Parathyroid adenoma (tissue), 2 donors: ENCODE data around the gene RNU1-4.
"Not testable (repeated sequence)": the region's sequence is repeated elsewhere in the genome, so short reads cannot be mapped to it uniquely, and the experiment has no call there.

Experiments used
- H2AFZ ChIP-seq: fragments of 300-600 bp; sonication (generic); one replicate; pipeline ENCODE4 v1.7.0; 2017; ENCODE audit warnings: antibody characterized with exemption, mild to moderate bottlenecking
- H3K27ac ChIP-seq: fragments of 300-600 bp; sonication (generic); one replicate; pipeline ENCODE4 v1.7.0; 2017
- H3K27me3 ChIP-seq: fragments of 300-600 bp; sonication (generic); one replicate; pipeline ENCODE4 v1.7.0; 2017; ENCODE audit warnings: low read length; ENCODE audit not compliant: control insufficient read depth, insufficient read depth
- H3K36me3 ChIP-seq: fragments of 300-600 bp; sonication (generic); one replicate; pipeline ENCODE4 v1.7.0; 2017; ENCODE audit warnings: low read length; ENCODE audit not compliant: control insufficient read depth, insufficient read depth
- H3K4me1 ChIP-seq: fragments of 300-600 bp; sonication (generic); one replicate; pipeline ENCODE4 v1.7.0; 2017; ENCODE audit warnings: control low read depth
- H3K4me2 ChIP-seq: fragments of 300-600 bp; sonication (generic); one replicate; pipeline ENCODE4 v1.7.0; 2017; ENCODE audit warnings: low read length
- H3K4me3 ChIP-seq: fragments of 300-600 bp; sonication (generic); one replicate; pipeline ENCODE4 v1.7.0; 2017; ENCODE audit warnings: low read depth, low read length
- H3K79me2 ChIP-seq: fragments of 300-600 bp; sonication (generic); one replicate; pipeline ENCODE4 v1.7.0; 2017; ENCODE audit warnings: control low read depth
- H3K9ac ChIP-seq: fragments of 300-600 bp; sonication (generic); one replicate; pipeline ENCODE4 v1.7.0; 2017; ENCODE audit warnings: mild to moderate bottlenecking
- H3K9me3 ChIP-seq: fragments of 300-600 bp; sonication (generic); one replicate; pipeline ENCODE4 v1.7.0; 2017; ENCODE audit warnings: low read length; ENCODE audit not compliant: control insufficient read depth
- donor health status: primary hyperparathyroidism.

The RNU1-4 gene

GRCh38 chr1:16779525-16779924, 39.2 kb downstream of the RNU1-4 start:
- not testable (repeated sequence) for H3K4me2 ChIP-seq, H3K9me3 ChIP-seq, H3K27me3 ChIP-seq, H2AFZ ChIP-seq, H3K36me3 ChIP-seq, H3K4me3 ChIP-seq, H3K4me1 ChIP-seq, H3K9ac ChIP-seq, H3K27ac ChIP-seq, H3K79me2 ChIP-seq

DNA sequence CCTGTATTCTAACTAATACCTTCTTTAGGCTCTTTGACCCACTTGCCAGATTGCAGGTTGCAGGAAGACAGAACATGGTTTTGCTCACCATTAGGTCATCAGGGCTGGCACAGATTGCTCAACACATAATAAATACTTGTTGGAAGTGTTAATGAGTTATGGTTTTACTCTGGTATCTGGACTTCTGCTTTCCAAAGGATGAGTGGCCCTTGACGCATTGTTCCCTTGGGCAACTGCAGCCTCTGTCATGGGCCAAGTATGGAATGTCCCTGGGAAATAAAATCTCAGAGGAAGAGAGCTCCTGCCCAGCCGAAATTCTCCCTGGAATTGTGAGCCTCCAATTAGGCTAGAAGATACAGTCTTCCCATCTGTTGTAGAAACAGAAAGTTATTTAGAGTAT, 40.7 kb downstream of the RNU1-4 start:
- not testable (repeated sequence) for H3K79me2 ChIP-seq, H3K27me3 ChIP-seq, H3K4me2 ChIP-seq, H2AFZ ChIP-seq, H3K27ac ChIP-seq, H3K4me1 ChIP-seq, H3K36me3 ChIP-seq, H3K9ac ChIP-seq, H3K9me3 ChIP-seq, H3K4me3 ChIP-seq

GRCh38 chr1:16781625-16782024, 41.3 kb downstream of the RNU1-4 start:
- H3K79me2 ChIP-seq, H3K36me3 ChIP-seq, H3K9me3 ChIP-seq, H3K27me3 ChIP-seq, H3K27ac ChIP-seq, H3K9ac ChIP-seq, H3K4me2 ChIP-seq, H3K4me3 ChIP-seq, H3K4me1 ChIP-seq, H2AFZ ChIP-seq: not testable (repeated sequence)

DNA sequence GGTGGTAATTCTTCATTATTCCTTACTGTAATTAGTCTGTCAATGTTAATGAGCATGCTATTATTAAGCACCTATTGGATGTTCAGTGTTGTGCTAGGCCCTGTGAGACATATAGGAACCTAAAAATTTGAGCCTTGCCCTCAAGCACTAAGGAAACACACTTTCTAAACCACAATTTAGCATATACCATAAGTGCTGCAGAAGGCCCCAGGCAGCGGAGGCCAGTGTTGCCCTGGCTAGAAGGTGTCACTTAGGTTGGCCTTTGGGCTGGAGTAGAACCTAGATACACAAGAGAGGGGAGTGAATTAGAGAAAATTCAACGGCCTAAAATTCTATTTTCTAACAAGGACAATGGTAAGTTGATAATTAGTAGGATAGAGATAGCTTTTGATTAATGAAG, 44.6 kb downstream of the RNU1-4 start:
- H3K9ac ChIP-seq, H3K27me3 ChIP-seq, H3K4me3 ChIP-seq, H3K27ac ChIP-seq, H3K9me3 ChIP-seq, H3K4me2 ChIP-seq, H3K4me1 ChIP-seq, H3K79me2 ChIP-seq, H2AFZ ChIP-seq, H3K36me3 ChIP-seq: not testable (repeated sequence)

GRCh38 chr1:16786362-16786761, 46.0 kb downstream of the RNU1-4 start:
- not testable (repeated sequence) for H3K4me3 ChIP-seq, H2AFZ ChIP-seq, H3K27ac ChIP-seq, H3K4me1 ChIP-seq, H3K4me2 ChIP-seq, H3K9me3 ChIP-seq, H3K36me3 ChIP-seq, H3K9ac ChIP-seq, H3K79me2 ChIP-seq, H3K27me3 ChIP-seq

GRCh38 chr1:16787175-16787574, 46.9 kb downstream of the RNU1-4 start:
- not testable (repeated sequence) for H3K9me3 ChIP-seq, H3K9ac ChIP-seq, H3K4me2 ChIP-seq, H2AFZ ChIP-seq, H3K27me3 ChIP-seq, H3K79me2 ChIP-seq, H3K4me3 ChIP-seq, H3K36me3 ChIP-seq, H3K27ac ChIP-seq, H3K4me1 ChIP-seq

DNA sequence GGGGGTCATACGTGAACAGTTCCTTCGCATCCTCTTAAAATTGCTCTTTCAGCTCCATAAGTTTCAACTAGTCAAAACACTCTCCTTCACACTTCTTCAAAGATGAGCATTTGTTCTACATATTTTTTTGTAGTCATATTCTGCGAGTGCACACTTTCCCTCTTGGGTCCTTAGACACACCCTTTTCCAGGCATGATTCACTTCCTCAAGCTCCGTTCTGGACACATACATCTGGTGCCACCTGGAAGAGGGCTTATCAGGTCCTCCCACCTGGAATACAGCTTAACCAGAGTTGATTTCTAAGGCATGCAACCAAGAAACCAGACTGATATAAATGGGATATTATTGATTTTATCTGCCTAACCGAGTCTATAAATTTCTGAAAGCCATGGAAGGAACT, 47.4 kb downstream of the RNU1-4 start:
- H3K27ac ChIP-seq, H3K79me2 ChIP-seq, H3K9ac ChIP-seq, H3K9me3 ChIP-seq, H3K27me3 ChIP-seq, H3K4me2 ChIP-seq, H3K4me3 ChIP-seq, H2AFZ ChIP-seq, H3K4me1 ChIP-seq, H3K36me3 ChIP-seq: not testable (repeated sequence)
